HEK293 (cell line): ENCODE measurements around the gene TUBA8.

Experiments
- CTCF ChIP-seq: fragments of 450-650 bp; formaldehyde crosslinking; IDR thresholded peaks from 2 replicates; pipeline ENCODE4 v1.5.1; 2016; ENCODE audit warnings: missing biosample characterization, missing genetic modification characterization
- SP2 ChIP-seq: fragments of 450-650 bp; formaldehyde crosslinking; IDR thresholded peaks from 2 replicates; pipeline ENCODE4 v1.5.1; 2016; ENCODE audit warnings: missing biosample characterization, missing genetic modification characterization
- ZBTB7A ChIP-seq: fragments of 450-650 bp; formaldehyde crosslinking; IDR thresholded peaks from 2 replicates; pipeline ENCODE4 v1.5.1; 2016; ENCODE audit warnings: low read depth, missing biosample characterization, missing genetic modification characterization
- ZNF404 ChIP-seq: fragments of 450-650 bp; formaldehyde crosslinking; IDR thresholded peaks from 2 replicates; pipeline ENCODE4 v1.5.1; 2017; ENCODE audit warnings: missing biosample characterization, missing genetic modification characterization
- ZNF692 ChIP-seq: fragments of 450-650 bp; formaldehyde crosslinking; IDR thresholded peaks from 2 replicates; pipeline ENCODE4 v1.5.1; 2016; ENCODE audit warnings: missing biosample characterization, missing genetic modification characterization

- TF ChIP-seq ZNF692 (tag by site-specific recombination) (no peak), CTCF (no peak), ZBTB7A (tag by site-specific recombination) (no peak), SP2 (tag by site-specific recombination) (no peak), ZNF404 (tag by site-specific recombination) (no peak)
Observed at GRCh38 chr22:18100781-18101180, 9.8 kb upstream of the TUBA8 start.
